ENCODE results near the gene ME3.
"Not testable (repeated sequence)": the region's sequence is repeated elsewhere in the genome, so short reads cannot be mapped to it uniquely, and the experiment has no call there.

Gene ME3

DNA sequence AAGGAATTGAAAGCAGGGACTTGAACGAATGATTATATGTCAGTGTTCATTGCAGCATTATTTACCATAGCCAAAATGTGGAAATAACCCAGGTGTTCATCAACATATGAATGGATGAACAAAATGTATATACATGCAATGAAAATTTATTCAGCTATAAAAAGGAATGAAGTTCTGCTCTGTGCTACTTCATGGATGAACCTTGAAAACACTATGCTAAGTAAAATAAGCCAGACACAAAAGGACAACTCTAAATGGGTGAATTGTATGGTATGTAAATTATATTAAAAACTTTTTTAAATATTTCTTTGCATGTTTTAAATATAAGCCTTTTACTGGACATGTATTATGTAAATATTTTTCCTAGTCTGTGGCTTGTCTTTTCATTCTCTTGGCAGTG, 107.0 kb downstream of the ME3 start:
- H3K4me3 ChIP-seq (ENCODE audit: control insufficient read depth, low read depth, low read length): no peak overlapping the region
- TF ChIP-seq, protein P1, sequence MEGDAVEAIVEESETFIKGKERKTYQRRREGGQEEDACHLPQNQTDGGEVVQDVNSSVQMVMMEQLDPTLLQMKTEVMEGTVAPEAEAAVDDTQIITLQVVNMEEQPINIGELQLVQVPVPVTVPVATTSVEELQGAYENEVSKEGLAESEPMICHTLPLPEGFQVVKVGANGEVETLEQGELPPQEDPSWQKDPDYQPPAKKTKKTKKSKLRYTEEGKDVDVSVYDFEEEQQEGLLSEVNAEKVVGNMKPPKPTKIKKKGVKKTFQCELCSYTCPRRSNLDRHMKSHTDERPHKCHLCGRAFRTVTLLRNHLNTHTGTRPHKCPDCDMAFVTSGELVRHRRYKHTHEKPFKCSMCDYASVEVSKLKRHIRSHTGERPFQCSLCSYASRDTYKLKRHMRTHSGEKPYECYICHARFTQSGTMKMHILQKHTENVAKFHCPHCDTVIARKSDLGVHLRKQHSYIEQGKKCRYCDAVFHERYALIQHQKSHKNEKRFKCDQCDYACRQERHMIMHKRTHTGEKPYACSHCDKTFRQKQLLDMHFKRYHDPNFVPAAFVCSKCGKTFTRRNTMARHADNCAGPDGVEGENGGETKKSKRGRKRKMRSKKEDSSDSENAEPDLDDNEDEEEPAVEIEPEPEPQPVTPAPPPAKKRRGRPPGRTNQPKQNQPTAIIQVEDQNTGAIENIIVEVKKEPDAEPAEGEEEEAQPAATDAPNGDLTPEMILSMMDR (IDR thresholded peaks at IDR 0.05; ENCODE audit: control insufficient read depth, insufficient read depth, low read depth, low read length, missing control alignments): no peak
- no peak for DNase-seq (ENCODE audit: low read depth)

DNA sequence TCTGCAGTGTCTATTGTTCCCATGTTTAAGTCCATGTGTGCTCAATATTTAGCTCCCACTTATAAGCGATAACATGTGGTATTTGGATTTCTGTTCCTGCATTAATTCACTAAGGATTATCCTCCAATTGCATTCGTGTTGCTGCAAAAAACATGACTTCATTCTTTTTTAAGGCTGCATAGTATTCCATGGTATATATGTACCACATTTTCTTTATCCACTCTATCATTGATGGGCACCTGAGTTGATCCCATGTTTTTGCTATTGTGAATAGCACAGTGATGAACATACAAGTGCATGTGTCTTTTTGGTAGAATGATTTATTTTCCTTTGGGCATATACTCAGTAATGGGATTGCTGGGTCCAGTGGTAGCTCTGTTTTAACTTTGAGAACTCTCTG, 109.6 kb downstream of the ME3 start:
- not testable (repeated sequence) for H3K4me3 ChIP-seq (ENCODE audit: control insufficient read depth, low read depth, low read length); DNase-seq (ENCODE audit: low read depth)

- TF ChIP-seq, protein P1 (IDR thresholded peaks at IDR 0.05; ENCODE audit: control insufficient read depth, insufficient read depth, low read depth, low read length, missing control alignments): no peak
- no peak overlapping the region for H3K4me3 ChIP-seq (ENCODE audit: control insufficient read depth, low read depth, low read length)
- DNase-seq (ENCODE audit: low read depth): no peak
Observed at GRCh38 chr11:86559311-86559945, 113.0 kb downstream of the ME3 start.

DNA sequence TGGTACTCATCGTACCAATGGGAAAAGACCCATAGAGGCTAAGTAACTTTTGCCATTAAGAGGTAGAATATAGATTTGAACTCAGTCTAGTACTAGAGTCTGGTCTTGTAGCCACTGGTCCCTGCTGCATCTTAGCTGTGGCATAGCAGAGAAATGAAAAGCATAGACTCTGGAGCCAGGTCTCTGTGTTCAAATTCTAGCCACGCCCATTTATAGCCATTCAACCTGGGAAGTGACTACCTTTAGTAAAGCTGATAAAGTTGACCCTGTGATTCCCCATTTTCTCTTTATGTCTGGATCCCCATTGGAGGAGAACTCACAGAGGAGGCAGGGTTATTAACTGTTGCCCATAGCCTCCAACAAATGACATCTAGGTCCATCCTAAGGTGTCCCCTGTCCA, 113.6 kb downstream of the ME3 start:
- no peak overlapping the region for H3K4me3 ChIP-seq (ENCODE audit: control insufficient read depth, low read depth, low read length)
- TF ChIP-seq, protein P1 (IDR thresholded peaks at IDR 0.05; ENCODE audit: control insufficient read depth, insufficient read depth, low read depth, low read length, missing control alignments): no peak
- DNase-seq (ENCODE audit: low read depth): no peak

DNA sequence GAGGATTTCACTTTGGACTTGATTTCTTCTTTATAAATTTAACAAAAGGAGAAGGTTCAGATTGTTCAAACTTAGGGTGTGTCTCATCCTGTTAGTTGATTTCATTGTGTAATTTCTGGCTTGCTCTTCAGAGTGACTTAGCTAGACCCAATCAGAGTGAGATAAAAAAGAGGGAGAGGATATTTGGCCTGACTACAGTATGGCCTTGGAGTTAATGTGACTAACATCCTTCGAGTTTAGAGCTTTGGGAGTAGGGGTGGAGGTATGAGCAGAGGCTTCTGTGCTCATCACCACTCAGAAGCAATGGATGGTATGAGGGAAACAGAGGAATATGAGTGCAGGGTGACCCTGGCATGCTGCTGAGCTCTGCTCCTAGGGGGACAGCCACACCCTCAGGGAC, 114.2 kb downstream of the ME3 start:
- no peak for DNase-seq (ENCODE audit: low read depth)
- H3K4me3 ChIP-seq (ENCODE audit: control insufficient read depth, low read depth, low read length): no peak overlapping the region
- TF ChIP-seq, protein P1 (IDR thresholded peaks at IDR 0.05; ENCODE audit: control insufficient read depth, insufficient read depth, low read depth, low read length, missing control alignments): no peak

DNA sequence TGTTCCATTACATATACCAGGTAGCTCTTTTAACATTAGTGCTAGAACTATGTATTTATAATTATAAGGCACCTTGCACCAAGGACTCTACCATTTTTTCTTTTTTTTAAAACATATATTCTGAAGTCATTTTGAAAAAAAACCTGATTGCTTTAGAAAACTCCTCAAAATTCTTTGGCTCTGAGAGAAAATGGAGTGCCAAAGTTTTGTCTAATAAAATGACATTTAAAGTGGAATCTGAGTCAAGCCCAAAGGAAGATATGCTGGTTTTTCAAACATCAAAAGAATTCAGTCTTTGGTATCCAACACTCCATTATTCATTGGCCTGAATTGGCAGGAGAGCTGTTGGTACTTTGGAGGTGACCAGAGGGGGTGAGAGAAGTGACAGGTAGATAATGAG, 116.5 kb downstream of the ME3 start:
- no peak for DNase-seq (ENCODE audit: low read depth)
- TF ChIP-seq, protein P1 (IDR thresholded peaks at IDR 0.05; ENCODE audit: control insufficient read depth, insufficient read depth, low read depth, low read length, missing control alignments): no peak
- H3K4me3 ChIP-seq (ENCODE audit: control insufficient read depth, low read depth, low read length): no peak overlapping the region

- TF ChIP-seq, protein P1 (IDR thresholded peaks at IDR 0.05; ENCODE audit: control insufficient read depth, insufficient read depth, low read depth, low read length, missing control alignments): no peak
- no peak for DNase-seq (ENCODE audit: low read depth)
Observed at GRCh38 chr11:86555401-86555800, 117.0 kb downstream of the ME3 start.

More at GRCh38 chr11:86555401-86555800, 117.0 kb downstream of the ME3 start:
- H3K4me3 ChIP-seq (ENCODE audit: control insufficient read depth, low read depth, low read length): no peak overlapping the region

Measured in AG09309 (cell line).